Right cardiac atrium (tissue), 5 donors: ENCODE measurements around the gene TOMM40. TPM values are rescaled to one million over a fixed set of nuclear protein-coding genes. Genes with fewer than 3 reads are reported as not detected.

ENCODE experiments used
- ATAC-seq, 2 donors: fragments of 200-7000 bp; cut with Tn5 transposase; one replicate each; pipeline versions ENCODE4 v1.8.0 to v1.9.1; 2020; ENCODE audit warnings: moderate library complexity in 2 of 2, mild to moderate bottlenecking in 1 of 2
- DNase-seq, 3 donors: peaks; one replicate each; pipeline ENCODE4 v3.0.0-alpha.2; 2020
- H3K27ac ChIP-seq: one replicate; pipeline ENCODE4 v1.5.1; 2013; ENCODE audit warnings: mild to moderate bottlenecking, low read length, control low read depth, moderate library complexity
- H3K27me3 ChIP-seq: one replicate; pipeline ENCODE4 v1.6.1; 2013; ENCODE audit not compliant: control insufficient read depth, insufficient read depth
- H3K4me1 ChIP-seq: one replicate; pipeline ENCODE4 v1.6.1; 2013; ENCODE audit warnings: low read length; ENCODE audit not compliant: control insufficient read depth, insufficient read depth
- H3K4me3 ChIP-seq: one replicate; pipeline ENCODE4 v1.5.1; 2013; ENCODE audit warnings: low read length, control low read depth
- H3K9me3 ChIP-seq: one replicate; pipeline ENCODE4 v1.6.1; 2013; ENCODE audit warnings: low read length; ENCODE audit not compliant: control insufficient read depth
- WGBS: extraction: QIAGEN DNeasy Blood & Tissue Kit; methylation state at CpG from one replicate; pipeline ENCODE4 v1.1.7; 2013; 5-methylcytosine and 5-hydroxymethylcytosine counted together
- intact Hi-C, 4 donors: fragments of 100-400 bp; cut with DNase I; formaldehyde crosslinking; loops; one replicate each; pipeline versions ENCODE4 v1.11.0 to v1.14.0; 2022 to 2023
- long read RNA-seq, 4 donors: library from polyadenylated mRNA; unstranded; transcript quantifications; one replicate each; pipeline ENCODE4 v2.0.0, GENCODE V29; 2020 to 2021
- polyA plus RNA-seq: library from polyadenylated mRNA; stranded (reverse); fragments of 200-250 nt; gene quantifications from one replicate; pipeline ENCODE4 v1.2.3, GENCODE V29; 2013
- total RNA-seq, 4 donors: library from RNA; stranded (reverse); fragmentation: NEBNext Ultra II Directional; extraction: Animal tissue kit (Norgen Biotek cat#: 25700); gene quantifications; one replicate each; pipeline ENCODE4 v1.2.1, GENCODE V29; 2021
- donor health status: healthy with polysubstance abuse.
- donor health status: DM: no; HTN: yes; CAD: no.
- donor health status: DM: no; HTN: no; CAD: no.
- donor health status: DM: no; HTN: yes; CAD: no; lungs with severe emphysema.
- donor health status: DM: yes; HTN: yes; CAD: no.

The TOMM40 gene
- total RNA-seq: 10 to 100 TPM; 36.7 to 51.4 (median 46.8) TPM
- 38.5 TPM for polyA plus RNA-seq
- long read RNA-seq, donor 1, transcript TOMM40-201 (10 exons, 1,707 nt): minor isoform, 42 of 320 reads
- long read RNA-seq, donor 1, transcript TOMM40-202 (10 exons, 1,709 nt): major isoform, 216 of 320 reads
- long read RNA-seq, donor 1, transcript TOMM40-203 (9 exons, 1,725 nt): minor isoform, 40 of 320 reads
- long read RNA-seq, donor 1, partial matches to known transcripts: 12 of 320 reads
- long read RNA-seq, donor 1, other reads (novel, unspliced or antisense): 10 of 320 reads
- long read RNA-seq, donor 2, transcript TOMM40-203 (9 exons, 1,725 nt): minor isoform, 7 of 101 reads
- long read RNA-seq, donor 2, transcript TOMM40-201 (10 exons, 1,707 nt): minor isoform, 13 of 101 reads
- long read RNA-seq, donor 2, transcript TOMM40-202 (10 exons, 1,709 nt): major isoform, 78 of 101 reads
- long read RNA-seq, donor 2, partial matches to known transcripts: 1 of 101 reads
- long read RNA-seq, donor 2, other reads (novel, unspliced or antisense): 2 of 101 reads
- long read RNA-seq, donor 3, transcript TOMM40-203 (9 exons, 1,725 nt): minor isoform, 40 of 129 reads
- long read RNA-seq, donor 3, transcript TOMM40-201 (10 exons, 1,707 nt): minor isoform, 9 of 129 reads
- long read RNA-seq, donor 3, transcript TOMM40-202 (10 exons, 1,709 nt): major isoform, 58 of 129 reads
- long read RNA-seq, donor 3, partial matches to known transcripts: 7 of 129 reads
- long read RNA-seq, donor 3, other reads (novel, unspliced or antisense): 14 of 129 reads
- long read RNA-seq, donor 4, transcript TOMM40-202 (10 exons, 1,709 nt): major isoform, 69 of 98 reads
- long read RNA-seq, donor 4, transcript TOMM40-203 (9 exons, 1,725 nt): minor isoform, 11 of 98 reads
- long read RNA-seq, donor 4, transcript TOMM40-201 (10 exons, 1,707 nt): minor isoform, 12 of 98 reads
- long read RNA-seq, donor 4, partial matches to known transcripts: 3 of 98 reads
- long read RNA-seq, donor 4, other reads (novel, unspliced or antisense): 3 of 98 reads

DNA sequence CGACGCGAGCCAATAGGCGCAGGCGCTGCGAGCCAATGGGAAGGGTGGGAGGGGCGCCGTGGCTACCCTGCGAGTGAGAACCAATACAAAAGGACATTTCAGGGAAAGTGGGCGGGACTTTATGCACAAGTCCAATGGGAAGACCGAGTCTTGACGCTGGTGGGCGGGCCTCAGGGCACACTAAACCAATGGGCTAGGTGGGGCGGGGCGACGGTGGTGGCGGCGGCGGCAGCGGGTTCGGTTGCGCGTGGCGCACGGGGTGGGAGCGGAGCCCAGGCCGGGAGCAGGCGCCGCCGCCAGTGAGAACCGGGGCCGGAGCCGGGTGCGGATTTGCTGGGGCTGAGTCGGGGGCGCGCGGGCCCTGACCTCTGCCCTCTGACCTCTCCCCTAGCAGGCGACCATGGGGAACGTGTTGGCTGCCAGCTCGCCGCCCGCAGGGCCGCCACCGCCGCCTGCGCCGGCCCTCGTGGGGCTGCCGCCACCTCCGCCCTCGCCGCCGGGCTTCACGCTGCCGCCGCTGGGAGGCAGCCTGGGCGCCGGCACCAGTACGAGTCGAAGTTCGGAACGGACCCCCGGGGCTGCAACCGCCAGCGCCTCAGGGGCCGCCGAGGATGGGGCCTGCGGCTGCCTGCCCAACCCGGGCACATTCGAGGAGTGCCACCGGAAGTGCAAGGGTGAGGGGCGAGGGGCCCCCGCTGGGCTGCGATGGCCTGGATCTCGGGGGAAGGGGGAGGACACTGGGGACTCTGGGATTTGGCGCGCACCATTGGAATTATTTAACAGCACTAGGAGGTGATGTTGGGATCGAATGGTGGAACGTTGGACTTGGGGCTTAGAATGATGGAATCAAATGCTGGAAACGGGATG, at the start of gene TOMM40:
TSS of gene TOMM40 (plus strand) at position 239 of the 867 bp plus-strand sequence. CDS start at position 401, 162 bp downstream.
- WGBS: under 1% methylated on average over 81 of the region's 81 CpGs
- intact Hi-C loops: no loop called here
- no peak for ATAC-seq

GRCh38 chr19:44845286-44845611, 45.8 kb upstream of the TOMM40 start:
- Histone ChIP-seq H3K4me1 (peaks cover 7% of the 10 kb centered on the region), H3K9me3 (no peaks in the 10 kb centered on the region), H3K4me3 (peak overlapping the region; percentile 40), H3K27ac (peak overlapping the region; percentile 76), H3K27me3 (no peaks in the 10 kb centered on the region)
- DNase-seq (peak; percentile 51 to 74 (median 73)), ATAC-seq (no peak)
- 9% methylated on average over 12 of the region's 12 CpGs for WGBS
- intact Hi-C loops: loop anchor here in 2 of 4 donors (2.0 to 10.0 kb wide), 4 partner anchors 44 to 270 kb away; no protein-coding TSS in a partner anchor

More for the DNA sequence above, at the start of gene TOMM40:
- H3K4me1 ChIP-seq: peaks cover 5% of the 10 kb centered on the region
- H3K9me3 ChIP-seq: no peaks in the 10 kb centered on the region
- H3K27ac ChIP-seq: peak within 1 kb of the TSS; percentile 91
- peak within 1 kb of the TSS; percentile 71 for H3K4me3 ChIP-seq
- no peaks in the 10 kb centered on the region for H3K27me3 ChIP-seq
- DNase-seq: peak; percentile 100

DNA sequence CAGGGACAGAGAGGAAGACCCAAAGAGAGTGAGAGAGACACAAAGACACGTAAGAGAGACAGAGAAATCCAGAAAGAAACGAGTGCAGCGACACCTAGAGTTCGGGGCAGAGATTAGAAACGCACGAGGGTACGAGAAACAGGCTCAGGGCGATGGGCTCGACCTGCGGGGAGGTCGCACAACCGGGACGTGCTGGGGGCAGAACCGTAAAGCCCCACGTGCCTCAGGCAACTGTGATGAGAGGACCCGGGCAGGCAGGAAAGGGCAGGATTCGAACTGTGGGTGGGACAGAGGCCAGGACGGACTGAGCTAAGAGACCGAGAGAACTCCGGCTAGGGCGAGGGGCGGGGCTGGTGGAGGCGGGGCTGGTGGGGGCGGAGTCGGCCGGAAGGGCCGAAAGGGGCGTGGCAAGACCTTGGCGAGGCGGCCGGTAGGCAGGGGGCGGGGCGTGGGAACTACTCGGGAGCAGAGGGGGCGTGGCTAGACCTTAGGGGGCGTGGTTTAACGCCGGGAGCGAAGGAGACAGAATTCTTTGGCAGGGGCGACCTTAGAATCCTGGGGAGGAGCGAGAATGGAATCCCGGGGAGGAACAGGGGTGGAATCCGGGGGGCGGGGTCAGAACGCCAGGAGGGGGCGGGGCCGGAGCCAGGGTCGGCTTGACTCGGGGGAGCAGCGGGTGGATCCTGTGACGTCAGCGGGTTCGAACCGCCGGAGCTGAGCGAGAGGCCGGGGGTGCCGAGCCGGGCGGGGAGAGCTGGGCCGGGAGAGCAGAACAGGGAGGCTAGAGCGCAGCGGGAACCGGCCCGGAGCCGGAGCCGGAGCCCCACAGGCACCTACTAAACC, 45.2 kb upstream of the TOMM40 start, which contains the start of gene NECTIN2:
TSS of gene NECTIN2 (plus strand) at position 686 of the 843 bp plus-strand sequence. CDS start 229 bp downstream, outside the sequence.
- intact Hi-C loops: loop anchor here in 2 of 4 donors (2.0 to 10.0 kb wide), 4 partner anchors 45 to 271 kb away; no protein-coding TSS in a partner anchor
- no peaks in the 10 kb centered on the region for H3K9me3 ChIP-seq
- peaks cover 7% of the 10 kb centered on the region for H3K4me1 ChIP-seq
- under 1% methylated on average over 67 of the region's 67 CpGs for WGBS
- ATAC-seq (peak; percentile 80 to 87), DNase-seq (peak; percentile 100)
- H3K27ac ChIP-seq: peak within 1 kb of the TSS; percentile 95
- no peaks in the 10 kb centered on the region for H3K27me3 ChIP-seq
- peak within 1 kb of the TSS; percentile 98 for H3K4me3 ChIP-seq

DNA sequence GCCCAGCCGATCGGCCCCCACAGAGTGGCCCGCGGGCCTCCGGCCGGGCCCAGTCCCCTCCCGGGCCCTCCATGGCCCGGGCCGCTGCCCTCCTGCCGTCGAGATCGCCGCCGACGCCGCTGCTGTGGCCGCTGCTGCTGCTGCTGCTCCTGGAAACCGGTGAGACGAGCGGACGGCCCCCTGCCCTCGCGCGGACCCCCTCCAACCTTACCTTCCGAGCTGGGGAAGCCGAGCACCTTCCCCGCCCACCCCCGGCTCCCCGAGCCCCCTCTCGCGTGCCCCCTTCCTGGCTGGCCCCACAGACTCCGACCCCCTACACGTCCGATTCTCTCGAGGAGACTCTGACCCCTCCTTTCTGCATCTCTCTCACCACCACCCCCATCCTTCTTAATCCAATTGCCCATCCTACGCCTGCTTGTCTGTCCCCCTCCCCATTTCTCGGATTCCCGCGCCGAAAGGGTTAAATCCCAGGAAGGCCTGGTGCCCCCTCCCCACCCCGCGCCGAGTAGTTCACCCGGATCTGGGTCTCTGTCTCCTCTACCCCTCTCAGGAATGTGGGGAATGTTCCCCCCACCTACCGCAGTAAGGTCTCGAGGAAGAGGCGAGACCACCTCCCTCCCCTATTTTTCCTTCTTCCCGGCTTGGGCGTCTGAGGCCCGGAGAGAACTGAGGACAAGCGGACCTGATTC, 44.5 kb upstream of the TOMM40 start:
- ATAC-seq (no peak), DNase-seq (peak; percentile 55 to 75 (median 75))
- Histone ChIP-seq H3K4me3 (peak overlapping the region; percentile 98), H3K27me3 (no peaks in the 10 kb centered on the region), H3K4me1 (peaks cover 10% of the 10 kb centered on the region), H3K27ac (peak overlapping the region; percentile 95), H3K9me3 (no peaks in the 10 kb centered on the region)
- under 1% methylated on average over 51 of the region's 51 CpGs for WGBS
- intact Hi-C loops: loop anchor here in 1 of 4 donors (10.0 kb wide), 1 partner anchor 272 kb away; no protein-coding TSS in a partner anchor

DNA sequence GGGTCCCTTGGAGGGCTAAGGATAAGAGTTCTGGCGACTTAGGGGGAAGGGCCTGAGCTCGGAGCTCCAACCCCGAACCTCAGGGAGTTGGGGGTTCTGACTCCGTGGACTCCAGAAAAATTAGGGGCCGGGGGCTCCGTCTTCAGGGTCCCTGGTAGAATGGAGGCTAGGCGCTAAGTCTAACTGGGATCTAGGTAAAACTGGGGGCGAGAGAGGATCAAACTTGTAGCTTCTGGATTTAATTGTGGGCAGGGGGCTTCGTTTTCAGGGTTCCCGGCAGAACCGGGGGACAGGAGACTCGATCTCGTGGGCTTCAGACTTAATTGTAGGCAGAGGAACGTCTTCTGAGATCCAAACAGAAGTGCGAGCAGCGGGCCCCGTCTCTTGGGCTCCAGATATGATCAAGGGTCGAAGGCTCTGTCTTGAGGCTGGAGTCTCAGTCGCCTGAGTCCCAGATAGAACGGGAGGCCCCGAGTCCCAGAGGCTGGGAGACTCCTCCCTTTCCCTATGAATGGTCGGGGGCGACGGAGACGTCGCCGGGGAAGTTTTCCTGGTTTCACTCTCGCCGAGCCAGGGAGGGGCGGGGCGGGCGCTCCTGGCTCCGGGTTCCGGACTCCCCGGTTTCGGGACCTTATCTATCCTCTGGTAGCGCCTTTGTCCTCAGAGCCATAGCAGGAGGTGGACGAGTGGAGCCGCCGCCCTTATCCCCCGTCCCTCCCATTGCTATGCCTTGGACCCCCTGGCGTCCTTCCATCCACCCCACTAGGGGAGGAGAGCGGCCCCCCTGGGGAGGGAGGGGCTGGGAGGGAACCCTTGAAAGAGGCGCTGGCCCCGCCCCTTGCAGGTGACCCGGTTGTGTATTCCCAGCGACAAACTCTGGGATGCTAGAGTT, 43.7 kb upstream of the TOMM40 start:
- Histone ChIP-seq H3K27me3 (no peaks in the 10 kb centered on the region), H3K9me3 (no peaks in the 10 kb centered on the region), H3K27ac (peak overlapping the region; percentile 95), H3K4me3 (peak overlapping the region; percentile 98), H3K4me1 (peaks cover 10% of the 10 kb centered on the region)
- WGBS: 1% methylated on average over 47 of the region's 47 CpGs
- intact Hi-C loops: loop anchor here in 1 of 4 donors (10.0 kb wide), 1 partner anchor 273 kb away; no protein-coding TSS in a partner anchor
- ATAC-seq: peak; percentile 7 to 38
- peak; percentile 83 to 92 (median 90) for DNase-seq

DNA sequence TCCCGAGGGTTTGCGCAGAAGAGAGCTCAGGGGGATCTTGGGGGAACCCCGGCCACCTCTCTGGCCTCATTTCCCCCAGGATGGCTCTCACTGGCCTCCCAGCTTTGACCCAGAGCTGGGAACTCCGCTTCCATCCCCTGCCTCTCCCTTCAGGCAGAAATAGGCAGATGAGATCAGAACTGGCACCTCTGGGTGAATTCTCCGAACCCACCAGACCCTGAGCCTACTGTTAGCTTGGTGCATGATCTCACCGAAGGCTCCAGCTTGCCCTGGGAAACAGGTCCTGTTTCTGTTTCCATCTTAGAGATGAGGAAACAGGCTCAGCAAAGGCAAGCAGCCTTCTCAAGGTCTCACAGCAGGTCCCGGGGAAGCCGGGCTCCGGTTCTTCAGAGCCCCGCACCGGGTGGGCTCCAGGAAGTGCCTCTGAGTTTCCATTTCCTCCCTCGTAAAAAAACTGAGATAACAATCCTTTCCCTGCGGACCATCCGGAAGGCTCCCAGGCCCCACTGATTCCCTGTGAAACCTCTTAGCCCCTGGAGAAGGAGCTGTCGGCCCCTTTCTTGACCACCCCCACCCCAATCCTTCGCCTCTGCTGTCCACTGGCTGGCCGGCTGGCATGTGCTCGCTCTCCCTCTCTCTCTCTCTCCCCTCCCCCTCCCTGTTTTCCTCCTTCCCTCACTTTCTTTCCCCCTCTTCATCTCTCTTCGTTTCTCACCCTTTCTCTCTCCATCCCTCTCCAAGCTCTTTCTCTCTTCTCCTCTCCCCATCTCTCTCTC, 42.8 kb upstream of the TOMM40 start:
- DNase-seq: peak; percentile 37 to 76 (median 71)
- 10% methylated on average over 19 of the region's 19 CpGs for WGBS
- ATAC-seq: peak in 1 of 2 donors; percentile 0
- Histone ChIP-seq H3K4me3 (peak overlapping the region; percentile 98), H3K27ac (peak overlapping the region; percentile 95), H3K4me1 (peaks cover 10% of the 10 kb centered on the region), H3K27me3 (no peaks in the 10 kb centered on the region), H3K9me3 (no peaks in the 10 kb centered on the region)
- intact Hi-C loops: loop anchor here in 1 of 4 donors (10.0 kb wide), 1 partner anchor 273 kb away; no protein-coding TSS in a partner anchor

DNA sequence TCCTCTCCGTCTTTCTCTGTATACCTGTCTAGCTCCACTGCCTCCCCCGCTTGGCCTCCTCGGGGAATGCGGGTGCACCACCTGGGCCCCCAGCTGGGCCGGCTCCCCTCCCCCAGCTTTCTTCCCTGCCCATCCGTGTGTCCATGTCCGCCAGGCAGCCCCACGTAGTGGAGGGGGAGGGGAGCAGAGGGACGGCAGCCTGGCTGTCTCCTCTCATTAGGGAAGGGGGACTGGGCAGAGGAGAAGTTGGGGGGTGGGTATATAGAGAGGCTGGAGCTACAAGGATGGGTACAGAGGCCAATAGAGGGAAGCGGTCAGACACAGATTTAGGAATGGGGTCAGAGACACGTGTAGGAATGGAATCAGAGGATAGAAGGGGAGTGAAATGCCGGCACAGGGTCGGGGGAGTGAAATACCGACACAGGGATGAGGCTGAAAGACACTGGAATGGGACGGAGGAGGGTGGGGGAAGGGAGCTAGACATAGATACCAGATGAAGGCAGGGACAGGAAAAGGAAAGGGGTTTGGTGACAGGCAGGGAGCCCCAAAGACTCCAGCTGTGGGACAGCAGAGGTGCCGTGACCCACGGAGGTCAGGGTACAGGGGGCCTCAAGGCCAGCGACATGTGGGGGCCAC, 42.1 kb upstream of the TOMM40 start:
- no peak for ATAC-seq
- H3K27me3 ChIP-seq: no peaks in the 10 kb centered on the region
- peak; percentile 36 to 74 (median 73) for DNase-seq
- H3K27ac ChIP-seq: peak overlapping the region; percentile 26
- no peak overlapping the region for H3K4me3 ChIP-seq
- WGBS: 14% methylated on average over 18 of the region's 18 CpGs
- H3K4me1 ChIP-seq: peaks cover 10% of the 10 kb centered on the region
- H3K9me3 ChIP-seq: no peaks in the 10 kb centered on the region
- intact Hi-C loops: loop anchor here in 1 of 4 donors (10.0 kb wide), 1 partner anchor 274 kb away; no protein-coding TSS in a partner anchor
